Activated T-helper 2 cell treated with anti-CD3 and anti-CD28 coated beads, Interferon-gamma antibody, Interleukin-2, Interleukin-4, amounts not matched to agents 10 μg/mL and 5 μg/mL and 100 μg/mL, durations not matched to agents 14 hours and 24 hours and 36 hours (primary cell): ENCODE measurements around the gene AURKB. TPM values are rescaled to one million over a fixed set of nuclear protein-coding genes. Genes with fewer than 3 reads are reported as not detected.
A peak's percentile ranks its signal among the peaks of the same experiment; 100 is the strongest.
"Not testable (repeated sequence)": the region's sequence is repeated elsewhere in the genome, so short reads cannot be mapped to it uniquely, and the experiment has no call there.

Experiments used
- DNase-seq: peaks from one replicate; pipeline ENCODE4 v3.0.0; 2021; ENCODE audit warnings: low spot score
- H3K27ac Mint-ChIP-seq: one replicate; pipeline ENCODE4 v1.8.0; 2021; ENCODE audit warnings: mixed read lengths
- H3K27me3 Mint-ChIP-seq: one replicate; pipeline ENCODE4 v1.8.0; 2021; ENCODE audit warnings: low read depth, mixed read lengths
- H3K36me3 Mint-ChIP-seq: one replicate; pipeline ENCODE4 v1.8.0; 2021; ENCODE audit warnings: low read depth, mixed read lengths
- H3K4me1 Mint-ChIP-seq: one replicate; pipeline ENCODE4 v1.8.0; 2021; ENCODE audit warnings: low read depth, mixed read lengths
- H3K4me3 Mint-ChIP-seq: one replicate; pipeline ENCODE4 v1.8.0; 2021; ENCODE audit warnings: low read depth, mild to moderate bottlenecking, moderate library complexity, mixed read lengths
- H3K9me3 Mint-ChIP-seq: one replicate; pipeline ENCODE4 v1.8.0; 2021; ENCODE audit warnings: mixed read lengths
- intact Hi-C: fragments of 100-400 bp; cut with micrococcal nuclease; formaldehyde crosslinking; loops from one replicate; pipeline ENCODE4 v1.15.1; 2023
- total RNA-seq: library from RNA; stranded (reverse); gene quantifications from 2 replicates; pipeline ENCODE4 v1.2.3, GENCODE V29; 2022

Gene AURKB
- total RNA-seq, 1 donor from 2014 or later: 113 TPM

- DNase-seq: peak; percentile 85
- Mint-ChIP-seq H3K4me3 (peak overlapping the region; percentile 97), H3K27me3 (no peaks in the 10 kb centered on the region), H3K36me3 (peaks cover 16% of the 10 kb centered on the region), H3K9me3 (no peaks in the 10 kb centered on the region), H3K4me1 (peaks cover 43% of the 10 kb centered on the region), H3K27ac (peak overlapping the region; percentile 96)
- intact Hi-C loops: loop anchor here (1.0 to 10.0 kb wide), 8 partner anchors 12 to 538 kb away; partner anchors contain the start of genes AURKB, PFAS, RPL26 and SLC25A35
Observed at GRCh38 chr17:8222630-8223355, 12.4 kb upstream of the AURKB start.

GRCh38 chr17:8222380-8222629 is 11.9 kb upstream of the AURKB start:
- H3K4me1 Mint-ChIP-seq: peaks cover 40% of the 10 kb centered on the region
- peak overlapping the region; percentile 96 for H3K27ac Mint-ChIP-seq
- H3K27me3 Mint-ChIP-seq: no peaks in the 10 kb centered on the region
- H3K9me3 Mint-ChIP-seq: no peaks in the 10 kb centered on the region
- H3K36me3 Mint-ChIP-seq: peaks cover 11% of the 10 kb centered on the region
- H3K4me3 Mint-ChIP-seq: peak overlapping the region; percentile 97
- intact Hi-C loops: loop anchor here (1.0 to 10.0 kb wide), 8 partner anchors 12 to 538 kb away; partner anchors contain the start of genes AURKB, PFAS, RPL26 and SLC25A35
- peak; percentile 83 for DNase-seq

GRCh38 chr17:8221663-8222379 is 11.4 kb upstream of the AURKB start:
- peaks cover 6% of the 10 kb centered on the region for H3K36me3 Mint-ChIP-seq
- H3K27me3 Mint-ChIP-seq: no peaks in the 10 kb centered on the region
- DNase-seq: peak; percentile 65
- H3K4me3 Mint-ChIP-seq: peak overlapping the region; percentile 97
- H3K9me3 Mint-ChIP-seq: no peaks in the 10 kb centered on the region
- intact Hi-C loops: loop anchor here (1.0 to 10.0 kb wide), 8 partner anchors 12 to 537 kb away; partner anchors contain the start of genes AURKB, PFAS, RPL26 and SLC25A35
- H3K4me1 Mint-ChIP-seq: peaks cover 35% of the 10 kb centered on the region
- peak overlapping the region; percentile 96 for H3K27ac Mint-ChIP-seq

GRCh38 chr17:8220783-8221662 is 10.6 kb upstream of the AURKB start:
- Mint-ChIP-seq H3K9me3 (no peaks in the 10 kb centered on the region), H3K4me1 (peaks cover 28% of the 10 kb centered on the region), H3K36me3 (no peaks in the 10 kb centered on the region), H3K4me3 (peak overlapping the region; percentile 97), H3K27me3 (no peaks in the 10 kb centered on the region), H3K27ac (peak overlapping the region; percentile 96)
- peak; percentile 78 for DNase-seq
- intact Hi-C loops: loop anchor here (10.0 kb wide), 2 partner anchors 164 to 536 kb away; partner anchors contain the start of genes RPL26, TP53 and WRAP53

- H3K27me3 Mint-ChIP-seq, intact Hi-C loops: not testable (repeated sequence)
- H3K36me3 Mint-ChIP-seq: peaks cover 11% of the 10 kb centered on the region
Observed at GRCh38 chr17:8214000-8214399, 3.6 kb upstream of the AURKB start.

GRCh38 chr17:8212312-8213180 is 2.2 kb upstream of the AURKB start:
- H3K4me1 Mint-ChIP-seq: peaks cover 21% of the 10 kb centered on the region
- H3K9me3 Mint-ChIP-seq: no peaks in the 10 kb centered on the region
- no peak for DNase-seq
- H3K4me3 Mint-ChIP-seq: no peak overlapping the region
- no peaks in the 10 kb centered on the region for H3K27me3 Mint-ChIP-seq
- peaks cover 17% of the 10 kb centered on the region for H3K36me3 Mint-ChIP-seq
- intact Hi-C loops: no loop called here
- no peak overlapping the region for H3K27ac Mint-ChIP-seq

More at GRCh38 chr17:8214000-8214399, 3.6 kb upstream of the AURKB start:
- not testable (repeated sequence) for H3K9me3 Mint-ChIP-seq, H3K4me3 Mint-ChIP-seq, DNase-seq, H3K27ac Mint-ChIP-seq
- H3K4me1 Mint-ChIP-seq: peaks cover 20% of the 10 kb centered on the region

- H3K36me3 Mint-ChIP-seq: peaks cover 34% of the 10 kb centered on the region
- H3K4me1 Mint-ChIP-seq: peaks cover 21% of the 10 kb centered on the region
- intact Hi-C loops: loop anchor here (1.0 kb wide), 2 partner anchors 11 kb away; no protein-coding TSS in a partner anchor
- no peaks in the 10 kb centered on the region for H3K9me3 Mint-ChIP-seq
- H3K27ac Mint-ChIP-seq: peak overlapping the region; percentile 95
- no peaks in the 10 kb centered on the region for H3K27me3 Mint-ChIP-seq
- no peak for DNase-seq
- peak overlapping the region; percentile 98 for H3K4me3 Mint-ChIP-seq
Observed at GRCh38 chr17:8210761-8211458, 535 bp upstream of the AURKB start.

- Mint-ChIP-seq H3K4me1 (peaks cover 21% of the 10 kb centered on the region), H3K27ac (peak overlapping the region; percentile 38), H3K27me3 (no peaks in the 10 kb centered on the region), H3K36me3 (peaks cover 63% of the 10 kb centered on the region), H3K4me3 (peak overlapping the region; percentile 30), H3K9me3 (no peaks in the 10 kb centered on the region)
- intact Hi-C loops: no loop called here
- no peak for DNase-seq
Observed at GRCh38 chr17:8206536-8206935, 3.8 kb downstream of the AURKB start.

- Mint-ChIP-seq H3K9me3 (no peaks in the 10 kb centered on the region), H3K4me3 (no peak overlapping the region), H3K4me1 (peaks cover 15% of the 10 kb centered on the region), H3K27ac (no peak overlapping the region), H3K36me3 (peaks cover 70% of the 10 kb centered on the region), H3K27me3 (no peaks in the 10 kb centered on the region)
- no peak for DNase-seq
- intact Hi-C loops: no loop called here
Observed at GRCh38 chr17:8204761-8205555, 5.4 kb downstream of the AURKB start.

- Mint-ChIP-seq H3K9me3 (no peaks in the 10 kb centered on the region), H3K36me3 (no peaks in the 10 kb centered on the region), H3K4me3 (no peak overlapping the region), H3K4me1 (peaks cover 20% of the 10 kb centered on the region), H3K27me3 (no peaks in the 10 kb centered on the region), H3K27ac (no peak overlapping the region)
- DNase-seq: peak; percentile 72
- intact Hi-C loops: loop anchor here (1.0 to 5.0 kb wide), 2 partner anchors 8 to 95 kb away; partner anchors contain the start of gene RANGRF
Observed at GRCh38 chr17:8192070-8192815, 18.1 kb downstream of the AURKB start.
